ENCODE measurements around the gene TET2. TPM values are rescaled to one million over a fixed set of nuclear protein-coding genes. Genes with fewer than 3 reads are reported as not detected.

Gene TET2
- total and polyA plus RNA-seq, 11 donors, result 2.9 to 25.6 (median 13.7) TPM

- no peaks in the 10 kb centered on the region for H3K9me3 ChIP-seq
- peaks cover 0 to 31% (median 0%) of the 10 kb centered on the region in 12 donors for H3K4me1 ChIP-seq
- WGBS, 4 donors, result 43 to 54% (median 50%) methylated on average over 3 of the region's 3 CpGs
- DNase-seq (no peak), ATAC-seq (no peak)
- no peaks in the 10 kb centered on the region for H3K36me3 ChIP-seq
- H3K27me3 ChIP-seq, result peaks cover 0 to 4% (median 0%) of the 10 kb centered on the region in 9 donors
- no peak overlapping the region for H3K4me3 ChIP-seq
- TF ChIP-seq, protein P1, sequence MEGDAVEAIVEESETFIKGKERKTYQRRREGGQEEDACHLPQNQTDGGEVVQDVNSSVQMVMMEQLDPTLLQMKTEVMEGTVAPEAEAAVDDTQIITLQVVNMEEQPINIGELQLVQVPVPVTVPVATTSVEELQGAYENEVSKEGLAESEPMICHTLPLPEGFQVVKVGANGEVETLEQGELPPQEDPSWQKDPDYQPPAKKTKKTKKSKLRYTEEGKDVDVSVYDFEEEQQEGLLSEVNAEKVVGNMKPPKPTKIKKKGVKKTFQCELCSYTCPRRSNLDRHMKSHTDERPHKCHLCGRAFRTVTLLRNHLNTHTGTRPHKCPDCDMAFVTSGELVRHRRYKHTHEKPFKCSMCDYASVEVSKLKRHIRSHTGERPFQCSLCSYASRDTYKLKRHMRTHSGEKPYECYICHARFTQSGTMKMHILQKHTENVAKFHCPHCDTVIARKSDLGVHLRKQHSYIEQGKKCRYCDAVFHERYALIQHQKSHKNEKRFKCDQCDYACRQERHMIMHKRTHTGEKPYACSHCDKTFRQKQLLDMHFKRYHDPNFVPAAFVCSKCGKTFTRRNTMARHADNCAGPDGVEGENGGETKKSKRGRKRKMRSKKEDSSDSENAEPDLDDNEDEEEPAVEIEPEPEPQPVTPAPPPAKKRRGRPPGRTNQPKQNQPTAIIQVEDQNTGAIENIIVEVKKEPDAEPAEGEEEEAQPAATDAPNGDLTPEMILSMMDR (IDR thresholded peaks at IDR 0.05), result no peak
- no peak for TF ChIP-seq POLR2A (IDR thresholded peaks at IDR 0.05)
- H3K27ac ChIP-seq, result no peak overlapping the region
- intact Hi-C loops (cut with DNase I), result no loop called here
These were observed 29.9 kb upstream of the TET2 start for GRCh38 chr4:105116616-105117319.

DNA sequence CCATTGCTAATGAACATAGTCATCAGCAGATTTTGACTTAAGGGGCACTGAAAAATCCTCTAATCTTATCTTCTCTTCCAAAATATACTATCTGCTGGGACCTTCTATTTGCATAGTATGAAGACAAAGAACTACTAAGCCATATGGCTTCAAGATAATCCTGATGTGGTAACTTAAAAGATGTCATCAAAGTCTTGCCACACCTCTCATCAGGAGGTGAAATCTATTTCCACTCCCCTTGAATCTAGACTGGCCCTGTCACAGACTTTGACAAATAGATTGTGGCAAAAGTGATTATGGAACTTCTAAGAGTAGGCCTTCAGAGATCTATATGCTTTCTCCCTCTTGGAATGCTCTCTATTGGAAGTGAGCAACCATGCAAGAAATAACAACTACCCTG is 27.3 kb upstream of the TET2 start:
- TF ChIP-seq POLR2A (IDR thresholded peaks at IDR 0.05), result no peak
- TF ChIP-seq, protein P1 (IDR thresholded peaks at IDR 0.05), result no peak
- intact Hi-C loops (cut with DNase I), result no loop called here
- peaks cover 0 to 10% (median 0%) of the 10 kb centered on the region in 12 donors for H3K4me1 ChIP-seq
- ATAC-seq (no peak), DNase-seq (no peak)
- no peaks in the 10 kb centered on the region for H3K36me3 ChIP-seq
- peaks cover 0 to 4% (median 0%) of the 10 kb centered on the region in 12 donors for H3K9me3 ChIP-seq
- no peaks in the 10 kb centered on the region for H3K27me3 ChIP-seq
- H3K27ac ChIP-seq, result no peak overlapping the region
- H3K4me3 ChIP-seq, result no peak overlapping the region

DNA sequence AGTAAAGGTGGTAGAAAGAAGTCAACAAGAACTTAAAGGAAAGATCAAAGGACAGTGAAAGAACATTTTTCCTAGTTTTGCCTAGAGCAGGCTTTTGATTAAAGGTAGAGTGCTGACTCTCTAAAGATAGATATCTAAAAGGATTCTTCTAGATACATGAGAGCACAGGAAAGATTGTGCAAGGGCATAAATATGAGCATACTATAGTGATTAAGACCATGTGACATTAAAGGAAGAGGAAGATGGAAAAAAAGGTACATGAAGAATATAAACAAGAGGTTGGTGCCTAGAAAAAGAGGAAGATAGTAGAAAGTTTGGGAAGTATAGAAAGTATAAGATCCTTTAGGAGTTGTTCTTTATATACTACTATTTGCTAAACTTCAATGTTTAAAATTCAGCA is 26.1 kb upstream of the TET2 start:
- no peak for ATAC-seq
- H3K27me3 ChIP-seq, result no peaks in the 10 kb centered on the region
- no peak overlapping the region for H3K4me3 ChIP-seq
- peaks cover 0 to 7% (median 0%) of the 10 kb centered on the region in 12 donors for H3K4me1 ChIP-seq
- intact Hi-C loops (cut with DNase I), result no loop called here
- H3K27ac ChIP-seq, result no peak overlapping the region
- peaks cover 0 to 4% (median 0%) of the 10 kb centered on the region in 12 donors for H3K9me3 ChIP-seq
- H3K36me3 ChIP-seq, result no peaks in the 10 kb centered on the region
- TF ChIP-seq, protein P1 (IDR thresholded peaks at IDR 0.05), result no peak
- DNase-seq, result no peak

DNA sequence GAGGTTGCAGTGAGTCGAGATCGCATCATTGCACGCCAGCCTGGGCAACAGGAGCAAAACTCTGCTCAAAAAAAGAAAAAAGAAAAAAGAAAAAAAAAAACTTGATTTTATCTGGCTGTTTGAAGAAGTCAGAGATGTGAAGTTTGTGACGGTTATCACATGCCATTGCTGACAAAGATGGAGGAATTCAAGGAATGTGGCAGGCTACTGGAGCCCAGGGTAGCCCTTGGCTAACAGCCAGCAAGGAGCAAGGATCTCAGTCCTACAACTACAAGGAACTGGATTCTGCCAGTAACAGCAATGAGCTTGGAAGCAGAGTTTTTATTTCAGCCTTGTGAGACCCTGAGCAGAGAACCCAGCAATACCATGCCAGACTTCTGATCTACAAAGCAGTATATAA is 24.3 kb upstream of the TET2 start:
- Histone ChIP-seq H3K27me3 (no peaks in the 10 kb centered on the region), H3K9me3 (peaks cover 0 to 4% (median 0%) of the 10 kb centered on the region in 12 donors), H3K4me3 (no peak overlapping the region), H3K4me1 (peaks cover 0 to 6% (median 0%) of the 10 kb centered on the region in 12 donors), H3K36me3 (no peaks in the 10 kb centered on the region), H3K27ac (no peak overlapping the region)
- DNase-seq, result no peak
- no peak for ATAC-seq
- no peak for TF ChIP-seq POLR2A (IDR thresholded peaks at IDR 0.05)
- TF ChIP-seq, protein P1 (IDR thresholded peaks at IDR 0.05), result no peak
- intact Hi-C loops (cut with DNase I), result no loop called here
- 79 to 82% (median 80%) methylated on average over 4 of the region's 4 CpGs for WGBS, 4 donors
